Psoas muscle (tissue), 8 donors: Measurements from ENCODE around the gene HMX3. TPM values are rescaled to one million over a fixed set of nuclear protein-coding genes. Genes with fewer than 3 reads are reported as not detected.

Experiments
- ATAC-seq, 4 donors: fragments of 200-7000 bp; cut with Tn5 transposase; one replicate each; pipeline ENCODE4 v1.9.1; 2020; ENCODE audit warnings: moderate library complexity in 3 of 4, mild to moderate bottlenecking in 2 of 4
- DNase-seq, 2 donors: peaks; one replicate each; pipeline ENCODE4 v3.0.0-alpha.2; 2020
- H3K27ac ChIP-seq: fragments of 200-600 bp; one replicate; pipeline ENCODE4 v1.8.0; 2022
- H3K27me3 ChIP-seq, 3 donors: fragments of 200-600 bp in 1 of 3; one replicate each; pipeline versions ENCODE4 v1.6.1 to v1.8.0; 2013 to 2022; ENCODE audit warnings: low read length in 2 of 3, mild to moderate bottlenecking in 2 of 3, moderate library complexity in 1 of 3; ENCODE audit not compliant: insufficient read depth in 3 of 3
- H3K36me3 ChIP-seq, 2 donors: fragments of 200-600 bp in 1 of 2; one replicate each; pipeline versions ENCODE4 v1.6.1 to v1.8.0; 2013 to 2022; ENCODE audit warnings: low read depth in 1 of 2, mild to moderate bottlenecking in 1 of 2, moderate library complexity in 1 of 2; ENCODE audit not compliant: insufficient read depth in 1 of 2
- H3K4me1 ChIP-seq: fragments of 200-600 bp; one replicate; pipeline ENCODE4 v1.8.0; 2022
- H3K4me3 ChIP-seq: fragments of 200-600 bp; one replicate; pipeline ENCODE4 v1.8.0; 2022; ENCODE audit warnings: mild to moderate bottlenecking
- H3K9me3 ChIP-seq: fragments of 200-600 bp; one replicate; pipeline ENCODE4 v1.8.0; 2022
- WGBS, 3 donors: extraction: QIAGEN DNeasy Blood & Tissue Kit; methylation state at CpG; one replicate each; pipeline versions ENCODE4 v1.1.6 to v1.1.7; 2013; 5-methylcytosine and 5-hydroxymethylcytosine counted together
- intact Hi-C, 2 donors: fragments of 100-400 bp; cut with DNase I; formaldehyde crosslinking; loops; one replicate each; pipeline versions ENCODE4 v1.11.0 to v1.14.2; 2022
- polyA plus RNA-seq, 3 donors: library from polyadenylated mRNA; stranded (reverse); fragments of 200-250 nt; gene quantifications; one replicate each; pipeline ENCODE4 v1.2.3, GENCODE V29; 2013
- total RNA-seq, 4 donors: library from RNA; stranded (reverse); fragmentation: NEBNext Ultra II Directional in 2 of 4; extraction: Animal tissue kit (Norgen Biotek cat#: 25700) in 2 of 4; gene quantifications; one replicate each; pipeline versions ENCODE4 v1.2.1 to v1.2.4, GENCODE V29; 2021 to 2023
- TF ChIP-seq, protein P1 (sequence below): fragments of 200-600 bp; IDR thresholded peaks from one replicate; pipeline ENCODE4 v1.8.0; 2022; ENCODE audit warnings: antibody characterized with exemption
- donor health status: healthy with polysubstance abuse.
- donor health status: DM: no; HTN: no; CAD: no; lungs with moderate emphysema.
- donor health status: Bipolar disorder and iron deficiency.
- donor health status: healthy.
- donor health status: DM: yes; HTN: yes; CAD: no.
- donor health status: DM: no; HTN: no; CAD: no.
- donor health status: DM: no; HTN: no; CAD: no.
- donor health status: DM: yes; HTN: yes; CAD: no.

HMX3 gene
- total and polyA plus RNA-seq, 7 donors = not detected

DNA sequence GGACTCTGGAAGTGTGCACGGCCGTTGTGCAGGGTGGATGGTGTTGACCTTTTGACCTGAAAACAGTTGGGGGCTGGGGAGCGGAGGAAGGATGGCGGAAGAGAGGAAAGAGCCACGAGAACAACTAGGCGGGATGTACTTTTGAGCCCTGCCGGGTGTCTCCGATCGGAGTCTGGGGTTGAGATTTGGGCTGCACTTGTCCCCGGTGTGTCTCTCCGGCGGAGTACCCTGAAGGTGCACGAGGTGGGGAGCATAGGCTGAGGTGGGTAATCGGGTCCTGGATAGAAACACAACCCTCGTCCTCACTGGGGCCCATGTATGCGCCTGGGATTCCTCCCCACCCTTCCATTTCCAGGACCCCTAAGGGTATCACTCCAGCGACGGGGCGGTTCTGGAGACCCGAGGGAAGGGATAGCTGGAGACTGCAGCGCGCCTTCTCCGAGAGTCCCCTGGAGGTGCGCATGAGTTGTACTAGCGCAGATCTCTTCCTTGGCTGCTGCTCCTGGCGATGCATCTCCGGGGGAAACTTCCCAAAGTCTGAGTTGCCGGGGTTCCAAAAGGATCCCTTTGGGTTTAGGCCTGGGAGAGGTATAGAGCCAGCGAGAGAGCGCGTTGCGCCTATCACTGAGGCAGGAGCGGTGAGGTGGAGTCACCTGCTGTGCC lies 7.5 kb downstream of the HMX3 start:
- Histone ChIP-seq H3K27ac (no peak overlapping the region), H3K27me3 (peaks cover 0 to 100% (median 66%) of the 10 kb centered on the region in 3 donors), H3K36me3 (no peaks in the 10 kb centered on the region), H3K9me3 (no peaks in the 10 kb centered on the region), H3K4me3 (no peak overlapping the region), H3K4me1 (peaks cover 3% of the 10 kb centered on the region)
- intact Hi-C loops = no loop called here
- DNase-seq (no peak), ATAC-seq (no peak)
- 3 to 5% (median 5%) methylated on average over 33 of the region's 33 CpGs for WGBS, 3 donors
- TF ChIP-seq, protein P1, sequence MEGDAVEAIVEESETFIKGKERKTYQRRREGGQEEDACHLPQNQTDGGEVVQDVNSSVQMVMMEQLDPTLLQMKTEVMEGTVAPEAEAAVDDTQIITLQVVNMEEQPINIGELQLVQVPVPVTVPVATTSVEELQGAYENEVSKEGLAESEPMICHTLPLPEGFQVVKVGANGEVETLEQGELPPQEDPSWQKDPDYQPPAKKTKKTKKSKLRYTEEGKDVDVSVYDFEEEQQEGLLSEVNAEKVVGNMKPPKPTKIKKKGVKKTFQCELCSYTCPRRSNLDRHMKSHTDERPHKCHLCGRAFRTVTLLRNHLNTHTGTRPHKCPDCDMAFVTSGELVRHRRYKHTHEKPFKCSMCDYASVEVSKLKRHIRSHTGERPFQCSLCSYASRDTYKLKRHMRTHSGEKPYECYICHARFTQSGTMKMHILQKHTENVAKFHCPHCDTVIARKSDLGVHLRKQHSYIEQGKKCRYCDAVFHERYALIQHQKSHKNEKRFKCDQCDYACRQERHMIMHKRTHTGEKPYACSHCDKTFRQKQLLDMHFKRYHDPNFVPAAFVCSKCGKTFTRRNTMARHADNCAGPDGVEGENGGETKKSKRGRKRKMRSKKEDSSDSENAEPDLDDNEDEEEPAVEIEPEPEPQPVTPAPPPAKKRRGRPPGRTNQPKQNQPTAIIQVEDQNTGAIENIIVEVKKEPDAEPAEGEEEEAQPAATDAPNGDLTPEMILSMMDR = no peak

GRCh38 chr10:123143825-123144168 lies 8.0 kb downstream of the HMX3 start:
- WGBS, 3 donors = 10 to 17% (median 10%) methylated on average over 10 of the region's 10 CpGs
- no peaks in the 10 kb centered on the region for H3K9me3 ChIP-seq
- no peak overlapping the region for H3K4me3 ChIP-seq
- TF ChIP-seq, protein P1 = no peak
- H3K27me3 ChIP-seq = peaks cover 0 to 100% (median 69%) of the 10 kb centered on the region in 3 donors
- H3K27ac ChIP-seq = no peak overlapping the region
- ATAC-seq (no peak), DNase-seq (no peak)
- H3K4me1 ChIP-seq = peaks cover 5% of the 10 kb centered on the region
- intact Hi-C loops = no loop called here
- no peaks in the 10 kb centered on the region for H3K36me3 ChIP-seq

- ATAC-seq = no peak
- WGBS, 3 donors = 2 to 4% (median 3%) methylated on average over 29 of the region's 29 CpGs
- H3K27me3 ChIP-seq = peaks cover 0 to 100% (median 77%) of the 10 kb centered on the region in 3 donors
These were observed 9.1 kb downstream of the HMX3 start for GRCh38 chr10:123144697-123145541.

GRCh38 chr10:123145542-123146012 lies 9.8 kb downstream of the HMX3 start:
- H3K27me3 ChIP-seq = peaks cover 0 to 100% (median 75%) of the 10 kb centered on the region in 3 donors
- no peak overlapping the region for H3K27ac ChIP-seq
- intact Hi-C loops = no loop called here
- ATAC-seq (no peak), DNase-seq (no peak)
- 5% methylated on average over 14 of the region's 14 CpGs for WGBS, 3 donors
- peaks cover 17% of the 10 kb centered on the region for H3K4me1 ChIP-seq
- H3K4me3 ChIP-seq = no peak overlapping the region
- TF ChIP-seq, protein P1 = no peak
- H3K36me3 ChIP-seq = no peaks in the 10 kb centered on the region
- no peaks in the 10 kb centered on the region for H3K9me3 ChIP-seq

More at GRCh38 chr10:123144697-123145541, 9.1 kb downstream of the HMX3 start:
- DNase-seq = no peak
- TF ChIP-seq, protein P1 = no peak
- Histone ChIP-seq H3K36me3 (no peaks in the 10 kb centered on the region), H3K4me1 (peaks cover 10% of the 10 kb centered on the region), H3K9me3 (no peaks in the 10 kb centered on the region), H3K27ac (no peak overlapping the region), H3K4me3 (no peak overlapping the region)
- intact Hi-C loops = no loop called here
